NCI-H1092 treated with DMSO at 0.1 percent for 48 hours (cell line): ENCODE results near the gene UNC13B.

Experiments used
- DNase-seq: peaks from one replicate; lab custom pipeline; 2025; lab: John Stamatoyannopoulos, UW

The UNC13B gene

GRCh38 chr9:35431467-35431866 lies 269.7 kb downstream of the UNC13B start:
- no peak for DNase-seq

GRCh38 chr9:35432076-35432475 lies 270.3 kb downstream of the UNC13B start:
- no peak for DNase-seq

GRCh38 chr9:35436933-35437332 lies 275.1 kb downstream of the UNC13B start:
- DNase-seq, result no peak

GRCh38 chr9:35446012-35446411 lies 284.2 kb downstream of the UNC13B start:
- no peak for DNase-seq

GRCh38 chr9:35448496-35448895 lies 286.7 kb downstream of the UNC13B start:
- DNase-seq, result no peak

GRCh38 chr9:35452481-35452880 lies 290.7 kb downstream of the UNC13B start:
- no peak for DNase-seq

- DNase-seq, result no peak
These were observed 292.0 kb downstream of the UNC13B start for GRCh38 chr9:35453786-35454185.
